IPS-20b (cell line): ENCODE measurements around the gene MOGAT1.

Source experiments
- H3K27ac ChIP-seq: one replicate; pipeline ENCODE4 v1.5.1; 2013; ENCODE audit warnings: low read length
- H3K27me3 ChIP-seq: 2 replicates; pipeline ENCODE4 v1.6.1; 2013; ENCODE audit warnings: mild to moderate bottlenecking, low read length, inconsistent platforms; ENCODE audit not compliant: insufficient read depth
- H3K36me3 ChIP-seq: 2 replicates; pipeline ENCODE4 v1.6.1; 2013; ENCODE audit warnings: low read depth, mild to moderate bottlenecking, inconsistent platforms, low read length, moderate library complexity; ENCODE audit not compliant: insufficient read depth
- H3K4me1 ChIP-seq: 2 replicates; pipeline ENCODE4 v1.6.1; 2013; ENCODE audit warnings: mild to moderate bottlenecking, control low read depth, inconsistent platforms, low read length, moderate library complexity; ENCODE audit not compliant: insufficient read depth
- H3K4me3 ChIP-seq: 2 replicates; pipeline ENCODE4 v1.5.1; 2013; ENCODE audit warnings: mild to moderate bottlenecking, low read length, inconsistent platforms
- H3K9ac ChIP-seq: 2 replicates; pipeline ENCODE4 v1.6.1; 2013; ENCODE audit warnings: low read depth, mild to moderate bottlenecking, inconsistent platforms, low read length, moderate library complexity
- H3K9me3 ChIP-seq: 2 replicates; pipeline ENCODE4 v1.6.1; 2013; ENCODE audit warnings: mild to moderate bottlenecking, low read depth, low read length, inconsistent platforms; ENCODE audit not compliant: insufficient read depth

MOGAT1 gene

GRCh38 chr2:222671259-222672067 is at the start of gene MOGAT1:
Gene MOGAT1, plus strand, starts transcription at chr2:222671658. Its CDS starts 128 bp downstream, at chr2:222671786.
- peak within 1 kb of the TSS; percentile 55; the same call in 1 of the 2 replicates for H3K9ac ChIP-seq
- H3K4me3 ChIP-seq = peak within 1 kb of the TSS; percentile 71
- no peak within 1 kb of the TSS for H3K27ac ChIP-seq
- peaks cover 5% of the 10 kb centered on the region; the same call in 1 of the 2 replicates for H3K4me1 ChIP-seq
- H3K27me3 ChIP-seq = peaks cover 50% of the 10 kb centered on the region
- H3K9me3 ChIP-seq = no peaks in the 10 kb centered on the region
- H3K36me3 ChIP-seq = no peaks in the 10 kb centered on the region

GRCh38 chr2:222621893-222622292 is 49.6 kb upstream of the MOGAT1 start:
- Histone ChIP-seq H3K9ac (no peak overlapping the region), H3K36me3 (peaks cover 77% of the 10 kb centered on the region), H3K4me3 (no peak overlapping the region), H3K9me3 (no peaks in the 10 kb centered on the region), H3K4me1 (no peaks in the 10 kb centered on the region), H3K27me3 (no peaks in the 10 kb centered on the region), H3K27ac (no peak overlapping the region)

GRCh38 chr2:222622910-222623309 is 48.5 kb upstream of the MOGAT1 start:
- peaks cover 81% of the 10 kb centered on the region for H3K36me3 ChIP-seq
- H3K27me3 ChIP-seq = no peaks in the 10 kb centered on the region
- no peaks in the 10 kb centered on the region for H3K9me3 ChIP-seq
- no peak overlapping the region for H3K4me3 ChIP-seq
- H3K9ac ChIP-seq = no peak overlapping the region
- no peak overlapping the region for H3K27ac ChIP-seq
- H3K4me1 ChIP-seq = no peaks in the 10 kb centered on the region

GRCh38 chr2:222623756-222624309 is 47.6 kb upstream of the MOGAT1 start:
- Histone ChIP-seq H3K9me3 (no peaks in the 10 kb centered on the region), H3K36me3 (peaks cover 85% of the 10 kb centered on the region), H3K27ac (no peak overlapping the region)

GRCh38 chr2:222627764-222628163 is 43.7 kb upstream of the MOGAT1 start:
- H3K4me1 ChIP-seq = no peaks in the 10 kb centered on the region
- H3K27ac ChIP-seq = no peak overlapping the region
- no peaks in the 10 kb centered on the region for H3K9me3 ChIP-seq
- no peak overlapping the region for H3K4me3 ChIP-seq
- peaks cover 89% of the 10 kb centered on the region for H3K36me3 ChIP-seq
- H3K9ac ChIP-seq = no peak overlapping the region
- H3K27me3 ChIP-seq = no peaks in the 10 kb centered on the region

More at GRCh38 chr2:222623756-222624309, 47.6 kb upstream of the MOGAT1 start:
- Histone ChIP-seq H3K27me3 (no peaks in the 10 kb centered on the region), H3K9ac (no peak overlapping the region), H3K4me3 (no peak overlapping the region), H3K4me1 (no peaks in the 10 kb centered on the region)

GRCh38 chr2:222635295-222635694 is 36.2 kb upstream of the MOGAT1 start:
- Histone ChIP-seq H3K4me1 (no peaks in the 10 kb centered on the region), H3K9ac (no peak overlapping the region), H3K36me3 (peaks cover 95% of the 10 kb centered on the region), H3K27ac (no peak overlapping the region), H3K4me3 (no peak overlapping the region), H3K27me3 (no peaks in the 10 kb centered on the region), H3K9me3 (no peaks in the 10 kb centered on the region)

GRCh38 chr2:222637067-222637466 is 34.4 kb upstream of the MOGAT1 start:
- no peaks in the 10 kb centered on the region for H3K4me1 ChIP-seq
- no peak overlapping the region for H3K4me3 ChIP-seq
- peaks cover 88% of the 10 kb centered on the region for H3K36me3 ChIP-seq
- H3K27ac ChIP-seq = no peak overlapping the region
- no peaks in the 10 kb centered on the region for H3K9me3 ChIP-seq
- H3K27me3 ChIP-seq = no peaks in the 10 kb centered on the region
- no peak overlapping the region for H3K9ac ChIP-seq

- Histone ChIP-seq H3K27ac (no peak overlapping the region), H3K36me3 (peaks cover 89% of the 10 kb centered on the region), H3K4me1 (no peaks in the 10 kb centered on the region), H3K9ac (no peak overlapping the region), H3K4me3 (no peak overlapping the region), H3K9me3 (no peaks in the 10 kb centered on the region), H3K27me3 (no peaks in the 10 kb centered on the region)
These were observed 30.1 kb upstream of the MOGAT1 start for GRCh38 chr2:222641336-222641735.

GRCh38 chr2:222643134-222643533 is 28.3 kb upstream of the MOGAT1 start:
- Histone ChIP-seq H3K9me3 (no peaks in the 10 kb centered on the region), H3K9ac (no peak overlapping the region), H3K27me3 (no peaks in the 10 kb centered on the region), H3K36me3 (peaks cover 89% of the 10 kb centered on the region), H3K4me1 (no peaks in the 10 kb centered on the region), H3K27ac (no peak overlapping the region), H3K4me3 (no peak overlapping the region)

GRCh38 chr2:222646008-222646407 is 25.4 kb upstream of the MOGAT1 start:
- peaks cover 69% of the 10 kb centered on the region for H3K36me3 ChIP-seq
- no peaks in the 10 kb centered on the region for H3K27me3 ChIP-seq
- no peak overlapping the region for H3K4me3 ChIP-seq
- H3K9me3 ChIP-seq = no peaks in the 10 kb centered on the region
- H3K4me1 ChIP-seq = no peaks in the 10 kb centered on the region
- H3K9ac ChIP-seq = no peak overlapping the region
- H3K27ac ChIP-seq = no peak overlapping the region

- Histone ChIP-seq H3K36me3 (peaks cover 38% of the 10 kb centered on the region), H3K9me3 (no peaks in the 10 kb centered on the region), H3K27me3 (no peaks in the 10 kb centered on the region), H3K27ac (no peak overlapping the region), H3K4me3 (no peak overlapping the region), H3K9ac (no peak overlapping the region), H3K4me1 (no peaks in the 10 kb centered on the region)
These were observed 21.7 kb upstream of the MOGAT1 start for GRCh38 chr2:222649801-222650200.
